HG03575 (cell line): Measurements from ENCODE around the gene SLC9A7.
A peak's percentile ranks its signal among the peaks of the same experiment; 100 is the strongest.

Experiments
- ATAC-seq: cut with Tn5 transposase; IDR thresholded peaks from one replicate; pipeline ENCODE4 v1.9.1; 2021; ENCODE audit not compliant: unreplicated experiment, insufficient number of reproducible peaks, low FRiP score; ENCODE audit errors: extremely low read depth

Gene SLC9A7

GRCh38 chrX:46712764-46713163, 46.2 kb downstream of the SLC9A7 start:
- no peak for ATAC-seq

- no peak for ATAC-seq
Observed at GRCh38 chrX:46710927-46711623, 47.8 kb downstream of the SLC9A7 start.

GRCh38 chrX:46710425-46710824, 48.5 kb downstream of the SLC9A7 start:
- ATAC-seq: no peak

GRCh38 chrX:46707274-46707965, 51.5 kb downstream of the SLC9A7 start:
- no peak for ATAC-seq

GRCh38 chrX:46704767-46705386, 54.0 kb downstream of the SLC9A7 start:
- ATAC-seq: peak; percentile 88

- no peak for ATAC-seq
Observed at GRCh38 chrX:46703980-46704379, 54.9 kb downstream of the SLC9A7 start.

- no peak for ATAC-seq
Observed at GRCh38 chrX:46698691-46699090, 60.2 kb downstream of the SLC9A7 start.

GRCh38 chrX:46695491-46695890, 63.4 kb downstream of the SLC9A7 start:
- ATAC-seq: no peak

GRCh38 chrX:46694549-46694948, 64.4 kb downstream of the SLC9A7 start:
- ATAC-seq: no peak

GRCh38 chrX:46693149-46693548, 65.8 kb downstream of the SLC9A7 start:
- no peak for ATAC-seq

GRCh38 chrX:46690818-46691217, 68.1 kb downstream of the SLC9A7 start:
- ATAC-seq: no peak

- no peak for ATAC-seq
Observed at GRCh38 chrX:46687619-46688018, 71.3 kb downstream of the SLC9A7 start.

GRCh38 chrX:46686003-46686645, 72.8 kb downstream of the SLC9A7 start:
- peak; percentile 43 for ATAC-seq

GRCh38 chrX:46683048-46683447, 75.9 kb downstream of the SLC9A7 start:
- ATAC-seq: no peak

GRCh38 chrX:46681849-46682248, 77.1 kb downstream of the SLC9A7 start:
- no peak for ATAC-seq

- ATAC-seq: no peak
Observed at GRCh38 chrX:46678232-46678631, 80.7 kb downstream of the SLC9A7 start.

GRCh38 chrX:46676399-46677356, 82.2 kb downstream of the SLC9A7 start:
- no peak for ATAC-seq

- no peak for ATAC-seq
Observed at GRCh38 chrX:46673620-46674359, 85.1 kb downstream of the SLC9A7 start.
